Duodenal mucosa (tissue), 2 donors: ENCODE data around the gene LCA5L.
"Not testable (repeated sequence)": the region's sequence is repeated elsewhere in the genome, so short reads cannot be mapped to it uniquely, and the experiment has no call there.

Experiments
- H3K27ac ChIP-seq: one replicate; pipeline ENCODE4 v1.7.0; 2013; ENCODE audit warnings: low read depth, low read length
- H3K27me3 ChIP-seq, 2 donors: one replicate each; pipeline ENCODE4 v1.7.0; 2013; ENCODE audit warnings: low read length in 2 of 2, control low read depth in 1 of 2; ENCODE audit not compliant: insufficient read depth in 2 of 2, control insufficient read depth in 1 of 2
- H3K36me3 ChIP-seq, 2 donors: one replicate each; pipeline ENCODE4 v1.7.0; 2013; ENCODE audit warnings: low read length in 2 of 2, control low read depth in 1 of 2; ENCODE audit not compliant: insufficient read depth in 2 of 2, control insufficient read depth in 1 of 2
- H3K4me1 ChIP-seq, 2 donors: one replicate each; pipeline ENCODE4 v1.7.0; 2013; ENCODE audit warnings: low read length in 2 of 2, control low read depth in 1 of 2; ENCODE audit not compliant: insufficient read depth in 2 of 2, control insufficient read depth in 1 of 2
- H3K4me3 ChIP-seq, 2 donors: one replicate each; pipeline ENCODE4 v1.7.0; 2013; ENCODE audit warnings: low read length in 2 of 2, low read depth in 1 of 2
- H3K9ac ChIP-seq, 2 donors: one replicate each; pipeline ENCODE4 v1.7.0; 2013; ENCODE audit warnings: low read length in 2 of 2, low read depth in 1 of 2
- H3K9me3 ChIP-seq, 2 donors: one replicate each; pipeline ENCODE4 v1.7.0; 2013; ENCODE audit warnings: low read length in 2 of 2, control low read depth in 1 of 2; ENCODE audit not compliant: control insufficient read depth in 1 of 2

LCA5L gene

DNA sequence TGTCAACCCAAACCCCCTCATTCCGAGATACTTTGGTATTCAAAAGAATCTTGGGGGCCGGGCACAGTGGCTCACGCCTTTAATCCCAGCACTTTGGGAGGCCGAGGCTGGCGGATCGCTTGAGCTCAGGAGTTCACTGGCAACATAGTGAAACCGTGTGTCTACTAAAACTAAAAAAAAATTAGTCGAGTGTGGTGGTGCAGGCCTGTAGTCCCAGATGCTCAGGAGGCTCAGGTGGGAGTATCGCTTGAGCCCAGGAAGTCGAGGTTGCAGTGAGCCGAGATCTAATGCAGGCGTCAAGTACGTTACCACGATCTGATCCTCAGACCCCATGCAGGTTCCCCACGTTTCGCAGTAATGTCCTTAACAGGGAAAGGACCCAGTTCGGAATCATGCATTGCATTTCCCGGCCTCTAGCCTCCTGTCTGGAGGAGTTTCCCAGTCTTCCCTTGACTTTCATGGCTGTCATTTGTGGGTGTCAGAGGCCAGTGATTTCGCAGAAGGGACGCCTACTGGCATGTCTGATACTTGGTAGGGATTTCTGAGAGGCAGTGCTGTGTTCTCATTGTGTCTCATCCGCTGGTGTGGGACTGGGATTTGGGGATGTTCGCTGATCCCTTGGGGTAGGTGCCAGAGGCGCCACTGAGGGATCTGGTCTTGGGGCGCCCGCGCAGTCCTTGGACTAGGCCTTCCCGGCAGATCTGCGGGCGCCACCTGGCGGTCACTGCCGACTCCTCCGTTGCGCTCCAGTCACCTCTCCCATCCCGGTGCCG is 57.4 kb downstream of the LCA5L start:
- Histone ChIP-seq H3K9ac (peak overlapping the region; percentile 30 to 38), H3K27ac (no peak overlapping the region), H3K4me1 (peaks cover 11 to 32% of the 10 kb centered on the region in 2 donors), H3K4me3 (peak overlapping the region; percentile 75 to 77), H3K9me3 (no peaks in the 10 kb centered on the region), H3K27me3 (no peaks in the 10 kb centered on the region), H3K36me3 (peaks cover 10 to 17% of the 10 kb centered on the region in 2 donors)

DNA sequence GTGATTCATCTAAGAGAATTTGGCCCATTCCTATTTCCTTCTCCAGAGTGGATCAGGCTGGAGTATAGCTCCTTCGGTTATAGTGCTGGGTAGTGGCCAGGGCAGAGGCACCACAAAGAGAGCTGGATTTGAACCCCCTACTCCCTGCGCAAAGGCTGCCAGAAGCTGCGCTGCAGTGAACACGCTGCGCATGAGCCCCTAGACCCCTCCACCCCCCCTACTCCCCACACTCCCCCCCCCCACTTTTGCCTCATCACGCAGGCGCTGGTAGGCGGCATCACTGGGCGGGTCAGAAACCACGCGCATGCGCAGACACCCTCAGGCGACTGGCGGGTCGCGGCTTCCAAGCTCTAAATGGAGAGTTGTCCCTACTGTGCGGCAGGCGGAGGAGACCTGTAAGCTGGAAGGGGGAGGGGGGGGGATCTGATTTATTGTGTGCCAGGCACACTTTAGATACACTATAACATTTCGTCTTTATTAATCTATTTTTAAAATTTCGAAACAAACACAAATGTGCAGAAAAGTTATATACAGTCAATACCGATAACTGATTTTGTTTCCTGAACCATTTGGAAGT is 58.0 kb downstream of the LCA5L start:
- Histone ChIP-seq H3K9me3 (no peaks in the 10 kb centered on the region), H3K4me3 (peak overlapping the region; percentile 75 to 77), H3K27ac (no peak overlapping the region), H3K9ac (peak overlapping the region; percentile 30 to 61), H3K36me3 (peaks cover 6 to 11% of the 10 kb centered on the region in 2 donors), H3K4me1 (peaks cover 11 to 32% of the 10 kb centered on the region in 2 donors), H3K27me3 (no peaks in the 10 kb centered on the region)

DNA sequence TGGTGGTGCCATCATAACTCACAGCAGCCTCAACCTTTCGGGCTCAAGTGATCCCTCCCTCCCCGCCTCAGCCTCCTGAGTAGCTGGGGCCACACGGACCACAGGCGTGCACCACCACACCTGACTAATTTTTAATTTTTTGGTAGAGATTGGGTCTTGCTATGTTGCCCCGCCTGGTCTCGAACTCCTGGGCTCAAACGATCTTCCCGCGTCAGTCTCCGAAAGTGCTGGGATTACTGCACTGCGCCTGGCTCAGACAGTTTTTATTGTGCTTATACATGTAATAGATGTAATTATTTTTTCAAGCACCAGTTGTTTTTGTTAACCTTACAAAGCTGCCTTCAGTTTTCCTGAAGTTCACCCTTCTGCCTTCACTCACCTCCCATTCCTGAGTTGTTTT is 58.7 kb downstream of the LCA5L start:
- no peaks in the 10 kb centered on the region for H3K9me3 ChIP-seq
- H3K9ac ChIP-seq, result peak overlapping the region in 1 of 2 donors; percentile 61
- peaks cover 0 to 4% of the 10 kb centered on the region in 2 donors for H3K36me3 ChIP-seq
- H3K4me3 ChIP-seq, result peak overlapping the region in 1 of 2 donors; percentile 75
- H3K27me3 ChIP-seq, result no peaks in the 10 kb centered on the region
- H3K27ac ChIP-seq, result no peak overlapping the region
- H3K4me1 ChIP-seq, result peaks cover 11 to 32% of the 10 kb centered on the region in 2 donors

DNA sequence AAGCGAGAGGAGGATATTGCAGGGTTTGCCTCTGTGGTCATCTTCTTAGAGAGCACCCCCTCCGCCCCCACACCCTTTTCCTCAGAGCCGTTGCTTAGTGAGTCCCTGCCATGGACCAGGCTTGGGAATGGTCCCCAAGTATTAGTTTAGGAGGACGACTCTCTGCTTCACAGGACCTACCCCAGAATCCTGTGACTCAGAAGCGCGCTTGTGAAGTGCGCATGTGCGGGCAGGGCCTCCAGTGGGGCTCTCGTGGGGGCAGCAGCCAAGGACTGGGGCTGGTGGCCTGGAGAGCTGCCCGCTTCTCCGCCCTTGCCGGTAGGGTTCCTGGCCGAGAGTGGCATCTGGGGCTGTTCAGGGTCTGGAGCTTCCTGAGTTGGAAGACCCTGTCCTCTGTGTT is 59.4 kb downstream of the LCA5L start:
- Histone ChIP-seq H3K27me3 (no peaks in the 10 kb centered on the region), H3K4me1 (peaks cover 13 to 34% of the 10 kb centered on the region in 2 donors), H3K27ac (no peak overlapping the region), H3K9ac (peak overlapping the region; percentile 37 to 70), H3K9me3 (no peaks in the 10 kb centered on the region), H3K36me3 (no peaks in the 10 kb centered on the region), H3K4me3 (peak overlapping the region; percentile 49 to 66)

DNA sequence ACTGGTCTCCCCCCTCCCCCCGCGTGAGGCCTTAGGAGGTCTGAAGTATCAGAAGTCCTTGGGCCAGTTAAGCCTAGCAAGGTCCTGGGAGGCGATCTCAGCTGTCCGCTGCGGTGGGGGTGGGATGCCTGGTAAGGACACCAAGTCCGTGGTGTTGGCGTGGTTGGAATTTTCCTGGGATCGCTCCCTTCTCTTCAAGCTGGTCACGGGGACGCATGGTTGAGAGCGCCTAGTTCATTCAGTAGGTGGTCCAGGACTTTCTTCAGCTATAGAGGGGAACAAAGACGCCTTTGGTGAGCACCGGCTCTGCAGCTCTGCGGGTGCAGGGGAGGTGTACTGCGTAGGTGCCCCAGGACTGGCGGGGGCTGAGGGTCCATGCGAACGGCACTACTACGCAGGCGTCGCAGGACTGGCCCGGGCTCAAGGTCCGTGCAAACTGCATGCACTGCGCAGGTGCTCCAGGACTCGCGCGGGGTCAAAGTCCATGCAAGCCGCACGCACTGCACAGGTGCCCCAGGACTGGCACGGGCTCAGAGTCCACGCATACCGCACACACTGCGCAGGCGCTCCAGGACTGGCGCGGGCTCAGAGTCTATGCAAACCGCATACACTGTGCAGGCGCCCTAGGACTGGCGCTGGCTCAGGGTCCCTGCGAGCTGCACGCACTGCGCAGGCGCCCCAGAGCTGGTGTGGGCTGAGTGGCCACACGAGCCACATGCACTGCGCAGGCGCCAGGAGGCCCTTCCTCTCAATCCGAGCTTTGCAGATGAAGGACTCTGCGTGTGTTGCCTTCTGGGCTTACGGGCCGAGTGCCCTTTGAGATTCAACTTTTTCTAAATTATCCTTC is 60.1 kb downstream of the LCA5L start:
- H3K27me3 ChIP-seq, result no peaks in the 10 kb centered on the region
- H3K4me1 ChIP-seq, result peaks cover 17 to 41% of the 10 kb centered on the region in 2 donors
- H3K4me3 ChIP-seq, result peak overlapping the region; percentile 63 to 66
- peak overlapping the region; percentile 47 for H3K27ac ChIP-seq
- peak overlapping the region; percentile 67 to 78 for H3K9ac ChIP-seq
- H3K9me3 ChIP-seq, result no peaks in the 10 kb centered on the region
- no peaks in the 10 kb centered on the region for H3K36me3 ChIP-seq

DNA sequence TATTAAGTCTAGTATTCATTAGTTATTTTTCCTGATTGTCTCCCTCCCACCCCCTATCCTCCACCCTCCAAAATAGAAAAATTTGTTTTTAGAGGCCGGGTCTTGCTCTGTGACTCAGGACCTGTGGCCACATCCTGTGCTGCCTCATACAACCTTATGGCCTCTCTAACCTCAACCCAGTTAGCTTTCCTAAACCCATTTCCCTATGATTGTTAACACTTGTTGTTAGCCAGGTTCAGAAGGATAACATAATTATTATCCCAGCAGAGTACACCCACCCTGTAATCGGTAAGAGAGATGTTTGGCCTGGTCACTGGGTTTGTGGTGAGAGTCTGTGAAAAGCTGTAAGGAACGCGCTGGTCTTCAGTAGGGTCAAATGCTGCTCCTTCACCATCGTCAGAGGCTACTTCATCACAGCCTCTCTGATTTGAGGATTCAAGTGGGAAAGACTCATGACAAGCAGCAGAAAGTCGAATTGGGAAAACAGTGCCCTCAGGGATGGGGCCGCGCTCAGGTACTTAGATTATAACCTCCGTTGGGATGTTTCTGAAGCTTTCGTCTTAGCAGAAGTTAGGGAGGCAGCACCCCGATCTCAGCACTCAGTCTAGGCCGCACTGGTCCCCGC is 60.8 kb downstream of the LCA5L start:
- Histone ChIP-seq H3K36me3 (no peaks in the 10 kb centered on the region), H3K9ac (peak overlapping the region; percentile 67 to 78), H3K9me3 (no peaks in the 10 kb centered on the region), H3K27me3 (no peaks in the 10 kb centered on the region), H3K4me3 (peak overlapping the region; percentile 63 to 66), H3K4me1 (peaks cover 17 to 41% of the 10 kb centered on the region in 2 donors), H3K27ac (peak overlapping the region; percentile 47)

DNA sequence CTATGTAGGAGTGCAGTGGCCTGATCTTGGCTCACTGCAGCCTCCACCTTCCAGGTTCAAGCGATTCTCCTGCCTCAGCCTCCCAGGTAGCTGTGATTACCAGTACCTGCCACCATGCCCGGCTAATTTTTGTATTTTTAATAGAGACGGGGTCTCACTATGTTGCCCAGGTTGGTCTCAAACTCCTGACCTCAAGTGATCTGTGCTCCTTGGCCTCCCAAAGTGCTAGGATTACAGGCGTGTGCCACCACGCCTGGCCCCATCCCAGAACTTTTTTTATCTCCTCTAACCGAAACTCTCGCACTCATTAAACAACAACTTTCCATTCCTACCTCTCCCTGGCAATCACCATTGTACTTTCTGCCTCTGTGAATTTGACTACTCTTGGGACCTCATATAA is 63.5 kb downstream of the LCA5L start:
- H3K27me3 ChIP-seq, H3K9me3 ChIP-seq, H3K4me3 ChIP-seq, H3K9ac ChIP-seq, H3K36me3 ChIP-seq, H3K27ac ChIP-seq: not testable (repeated sequence)
- H3K4me1 ChIP-seq, result peaks cover 14 to 31% of the 10 kb centered on the region in 2 donors

DNA sequence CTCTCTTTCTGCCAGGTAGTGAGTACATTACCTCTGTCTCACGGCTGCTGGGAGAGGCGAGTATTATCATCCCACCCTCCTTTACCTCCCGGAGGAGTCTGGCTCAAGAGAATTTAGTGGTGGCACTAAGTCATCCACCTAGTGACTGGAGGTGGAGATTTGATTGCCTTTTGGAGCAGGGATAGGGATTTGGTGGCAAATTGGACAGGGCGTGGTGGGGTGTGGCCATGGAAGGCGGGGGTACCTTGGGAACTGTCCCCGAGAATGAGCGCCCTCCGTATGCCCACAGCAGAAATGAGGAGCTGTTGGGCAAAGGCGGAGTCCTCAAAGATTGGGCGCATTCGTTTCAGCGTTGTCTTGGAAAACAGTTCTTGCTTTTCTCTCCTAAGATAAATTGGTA is 64.6 kb downstream of the LCA5L start:
- H3K9ac ChIP-seq, result peak overlapping the region; percentile 88 to 97
- peaks cover 8 to 22% of the 10 kb centered on the region in 2 donors for H3K4me1 ChIP-seq
- no peaks in the 10 kb centered on the region for H3K27me3 ChIP-seq
- H3K9me3 ChIP-seq, result no peaks in the 10 kb centered on the region
- no peaks in the 10 kb centered on the region for H3K36me3 ChIP-seq
- H3K4me3 ChIP-seq, result peak overlapping the region; percentile 86 to 99
- no peak overlapping the region for H3K27ac ChIP-seq

DNA sequence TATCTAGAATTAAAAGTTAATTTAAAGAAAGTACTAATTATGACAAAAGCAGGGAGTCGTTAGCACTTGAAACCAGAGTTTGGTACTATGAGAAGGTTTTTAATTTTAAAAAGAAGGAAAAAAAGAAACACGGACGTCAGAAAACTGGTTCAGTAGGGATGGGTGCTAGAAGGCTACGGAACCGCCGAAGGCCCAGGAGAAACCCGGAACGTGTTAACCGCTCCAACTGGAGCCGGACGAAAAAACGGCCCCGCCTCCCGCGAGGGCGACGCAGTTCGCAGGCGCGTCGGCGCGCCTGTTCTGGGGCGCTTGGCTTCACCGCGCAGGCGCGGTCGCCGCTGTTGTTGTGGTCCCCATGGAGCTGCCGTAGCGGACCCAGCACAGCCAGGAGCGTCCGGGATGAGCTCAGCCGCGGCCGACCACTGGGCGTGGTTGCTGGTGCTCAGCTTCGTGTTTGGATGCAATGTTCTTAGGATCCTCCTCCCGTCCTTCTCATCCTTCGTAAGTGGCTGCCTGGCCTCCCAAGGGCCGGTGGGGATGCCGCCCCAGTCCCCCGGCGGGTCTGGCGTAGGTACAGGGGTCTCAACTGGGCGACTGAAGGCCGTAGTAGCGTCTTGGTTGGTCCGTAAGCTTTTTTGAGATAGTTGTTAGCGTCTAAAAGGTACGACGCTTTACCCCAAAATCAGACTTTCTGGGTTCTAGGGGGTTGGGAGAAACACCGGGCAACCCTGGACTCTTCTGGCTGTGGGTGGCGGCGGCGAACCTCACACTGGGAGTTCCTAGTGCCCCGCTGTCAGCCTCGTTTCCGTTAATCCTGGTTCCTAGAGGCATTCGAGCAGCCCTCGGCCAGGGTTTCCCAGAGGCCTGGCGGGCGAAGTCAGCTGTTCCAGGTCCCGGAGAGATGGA is 65.3 kb downstream of the LCA5L start:
- H3K9ac ChIP-seq, result peak overlapping the region; percentile 88 to 97
- no peaks in the 10 kb centered on the region for H3K9me3 ChIP-seq
- H3K4me3 ChIP-seq, result peak overlapping the region; percentile 86 to 99
- H3K36me3 ChIP-seq, result no peaks in the 10 kb centered on the region
- no peaks in the 10 kb centered on the region for H3K27me3 ChIP-seq
- peak overlapping the region; percentile 69 for H3K27ac ChIP-seq
- peaks cover 6 to 17% of the 10 kb centered on the region in 2 donors for H3K4me1 ChIP-seq
